Body of pancreas (tissue), 4 donors: Measurements from ENCODE around the gene CDC42SE1.

ENCODE experiments used
- POLR2A ChIP-seq, 3 donors: fragments of 450-650 bp; IDR thresholded peaks; one replicate each; pipeline ENCODE4 v1.6.1; 2016; ENCODE audit warnings: antibody characterized with exemption in 3 of 3, mild to moderate bottlenecking in 2 of 3
- TF ChIP-seq, protein P1 (sequence below), 7 experiments: fragments of 450-650 bp in 4 of 7; fragments of 200-600 bp in 3 of 7; sonication (generic) in 3 of 7; IDR thresholded peaks; one replicate each; pipeline ENCODE4 v1.5.1; 2016 to 2019; ENCODE audit warnings: antibody characterized with exemption in 7 of 7

GRCh38 chr1:151049458-151049857 lies 10.0 kb downstream of the CDC42SE1 start:
- TF ChIP-seq, protein P1, sequence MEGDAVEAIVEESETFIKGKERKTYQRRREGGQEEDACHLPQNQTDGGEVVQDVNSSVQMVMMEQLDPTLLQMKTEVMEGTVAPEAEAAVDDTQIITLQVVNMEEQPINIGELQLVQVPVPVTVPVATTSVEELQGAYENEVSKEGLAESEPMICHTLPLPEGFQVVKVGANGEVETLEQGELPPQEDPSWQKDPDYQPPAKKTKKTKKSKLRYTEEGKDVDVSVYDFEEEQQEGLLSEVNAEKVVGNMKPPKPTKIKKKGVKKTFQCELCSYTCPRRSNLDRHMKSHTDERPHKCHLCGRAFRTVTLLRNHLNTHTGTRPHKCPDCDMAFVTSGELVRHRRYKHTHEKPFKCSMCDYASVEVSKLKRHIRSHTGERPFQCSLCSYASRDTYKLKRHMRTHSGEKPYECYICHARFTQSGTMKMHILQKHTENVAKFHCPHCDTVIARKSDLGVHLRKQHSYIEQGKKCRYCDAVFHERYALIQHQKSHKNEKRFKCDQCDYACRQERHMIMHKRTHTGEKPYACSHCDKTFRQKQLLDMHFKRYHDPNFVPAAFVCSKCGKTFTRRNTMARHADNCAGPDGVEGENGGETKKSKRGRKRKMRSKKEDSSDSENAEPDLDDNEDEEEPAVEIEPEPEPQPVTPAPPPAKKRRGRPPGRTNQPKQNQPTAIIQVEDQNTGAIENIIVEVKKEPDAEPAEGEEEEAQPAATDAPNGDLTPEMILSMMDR (IDR thresholded peaks at IDR 0.05) = no peak
- TF ChIP-seq POLR2A (IDR thresholded peaks at IDR 0.05) = no peak
